LNCaP clone FGC (cell line): ENCODE data around the gene CSNK1G2.
"Not testable (repeated sequence)": the region's sequence is repeated elsewhere in the genome, so short reads cannot be mapped to it uniquely, and the experiment has no call there.

Experiments used
- DNase-seq: peaks from one replicate; pipeline ENCODE4 v3.0.0-alpha.2; 2011; ENCODE audit warnings: low read depth
- H3K4me3 ChIP-seq: 2 replicates; pipeline ENCODE4 v1.5.1; 2011; ENCODE audit warnings: mild to moderate bottlenecking, low read depth, low read length, control low read depth
- TF ChIP-seq, protein P1 (sequence below): IDR thresholded peaks from 2 replicates; pipeline ENCODE4 v1.5.1; 2012; ENCODE audit warnings: mild to moderate bottlenecking; ENCODE audit not compliant: control insufficient read depth, insufficient read depth; ENCODE audit errors: extremely low read depth

CSNK1G2 gene

DNA sequence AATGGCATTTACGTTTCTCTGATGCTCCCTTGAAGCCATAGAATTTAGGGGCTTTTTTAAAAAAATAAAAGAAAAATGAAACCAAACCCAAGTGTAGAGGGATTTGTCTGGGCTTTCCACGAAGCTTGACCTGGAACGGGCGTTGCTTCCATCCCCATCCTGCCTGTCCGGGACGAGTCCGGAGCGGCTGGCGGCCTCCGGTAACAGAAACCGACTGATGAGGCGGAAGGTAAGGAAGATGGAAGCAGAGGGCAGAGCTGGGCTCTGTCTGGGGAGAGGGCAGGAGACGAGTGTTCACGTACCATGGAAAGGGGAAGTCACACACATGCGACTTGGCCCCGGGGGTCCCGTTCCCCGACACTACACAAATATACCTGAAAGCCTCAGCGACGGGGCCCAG, 40.3 kb downstream of the CSNK1G2 start:
- TF ChIP-seq, protein P1, sequence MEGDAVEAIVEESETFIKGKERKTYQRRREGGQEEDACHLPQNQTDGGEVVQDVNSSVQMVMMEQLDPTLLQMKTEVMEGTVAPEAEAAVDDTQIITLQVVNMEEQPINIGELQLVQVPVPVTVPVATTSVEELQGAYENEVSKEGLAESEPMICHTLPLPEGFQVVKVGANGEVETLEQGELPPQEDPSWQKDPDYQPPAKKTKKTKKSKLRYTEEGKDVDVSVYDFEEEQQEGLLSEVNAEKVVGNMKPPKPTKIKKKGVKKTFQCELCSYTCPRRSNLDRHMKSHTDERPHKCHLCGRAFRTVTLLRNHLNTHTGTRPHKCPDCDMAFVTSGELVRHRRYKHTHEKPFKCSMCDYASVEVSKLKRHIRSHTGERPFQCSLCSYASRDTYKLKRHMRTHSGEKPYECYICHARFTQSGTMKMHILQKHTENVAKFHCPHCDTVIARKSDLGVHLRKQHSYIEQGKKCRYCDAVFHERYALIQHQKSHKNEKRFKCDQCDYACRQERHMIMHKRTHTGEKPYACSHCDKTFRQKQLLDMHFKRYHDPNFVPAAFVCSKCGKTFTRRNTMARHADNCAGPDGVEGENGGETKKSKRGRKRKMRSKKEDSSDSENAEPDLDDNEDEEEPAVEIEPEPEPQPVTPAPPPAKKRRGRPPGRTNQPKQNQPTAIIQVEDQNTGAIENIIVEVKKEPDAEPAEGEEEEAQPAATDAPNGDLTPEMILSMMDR: no peak
- no peak overlapping the region for H3K4me3 ChIP-seq
- no peak for DNase-seq

DNA sequence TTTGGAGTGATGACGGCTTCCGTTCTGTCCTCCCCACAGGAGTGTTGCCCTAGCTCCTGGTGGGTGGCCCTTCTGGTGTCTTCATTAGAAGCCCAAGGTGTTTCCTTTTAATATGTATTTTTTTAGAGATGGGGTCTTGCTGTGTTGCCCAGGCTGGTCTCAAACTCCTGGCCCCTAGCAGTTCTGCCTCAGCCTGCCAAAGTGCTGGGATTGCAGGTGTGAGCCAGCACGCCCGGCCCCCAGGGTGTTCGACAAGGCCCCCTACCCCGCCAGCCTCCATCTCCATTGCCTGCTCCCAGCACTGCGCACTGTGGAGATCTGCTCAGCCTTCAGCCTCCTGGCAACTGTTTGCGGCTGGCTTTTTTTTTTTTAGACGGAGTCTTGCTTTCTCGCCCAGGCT, 43.4 kb downstream of the CSNK1G2 start:
- TF ChIP-seq, protein P1: no peak
- H3K4me3 ChIP-seq: no peak overlapping the region

DNA sequence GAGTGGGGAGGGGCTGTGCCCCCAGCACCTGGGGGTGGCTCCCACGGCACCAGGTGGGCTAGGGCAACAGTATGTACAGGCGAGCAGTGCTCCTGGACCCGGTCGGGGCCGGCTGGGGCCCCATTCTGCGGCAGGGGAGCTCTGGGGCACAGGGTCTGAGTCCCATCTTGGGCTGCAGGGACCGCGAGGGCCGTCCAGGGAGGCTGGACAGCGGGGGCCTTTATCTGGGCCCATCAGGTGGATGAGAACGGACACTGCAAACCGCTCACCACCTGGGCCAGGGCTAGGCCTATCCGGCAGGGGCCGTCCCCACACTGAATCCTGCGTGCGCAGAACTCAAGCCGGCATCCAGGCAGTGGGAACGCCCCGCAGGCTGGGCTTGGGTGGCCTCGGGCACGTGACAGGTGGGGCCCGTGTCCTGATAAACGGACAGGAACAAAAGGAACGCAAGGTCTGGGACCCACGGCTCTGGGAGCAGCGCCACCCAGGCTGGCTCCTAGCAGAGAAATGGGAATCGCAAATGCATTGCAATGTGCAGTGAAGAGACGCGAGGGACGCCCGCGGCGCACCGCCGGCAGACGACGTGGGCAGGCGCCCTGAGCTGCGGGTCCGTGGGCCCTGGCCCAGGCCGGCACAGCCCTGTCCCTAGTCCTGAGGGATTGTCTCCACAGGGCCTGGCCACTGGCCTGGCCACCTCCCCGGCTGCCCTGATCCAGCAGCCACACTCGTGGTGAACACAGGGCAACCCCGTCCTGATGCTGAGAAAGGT, 44.8 kb downstream of the CSNK1G2 start:
- H3K4me3 ChIP-seq: no peak overlapping the region
- DNase-seq: no peak
- TF ChIP-seq, protein P1: no peak

More for the DNA sequence above, 43.4 kb downstream of the CSNK1G2 start:
- DNase-seq: no peak

DNA sequence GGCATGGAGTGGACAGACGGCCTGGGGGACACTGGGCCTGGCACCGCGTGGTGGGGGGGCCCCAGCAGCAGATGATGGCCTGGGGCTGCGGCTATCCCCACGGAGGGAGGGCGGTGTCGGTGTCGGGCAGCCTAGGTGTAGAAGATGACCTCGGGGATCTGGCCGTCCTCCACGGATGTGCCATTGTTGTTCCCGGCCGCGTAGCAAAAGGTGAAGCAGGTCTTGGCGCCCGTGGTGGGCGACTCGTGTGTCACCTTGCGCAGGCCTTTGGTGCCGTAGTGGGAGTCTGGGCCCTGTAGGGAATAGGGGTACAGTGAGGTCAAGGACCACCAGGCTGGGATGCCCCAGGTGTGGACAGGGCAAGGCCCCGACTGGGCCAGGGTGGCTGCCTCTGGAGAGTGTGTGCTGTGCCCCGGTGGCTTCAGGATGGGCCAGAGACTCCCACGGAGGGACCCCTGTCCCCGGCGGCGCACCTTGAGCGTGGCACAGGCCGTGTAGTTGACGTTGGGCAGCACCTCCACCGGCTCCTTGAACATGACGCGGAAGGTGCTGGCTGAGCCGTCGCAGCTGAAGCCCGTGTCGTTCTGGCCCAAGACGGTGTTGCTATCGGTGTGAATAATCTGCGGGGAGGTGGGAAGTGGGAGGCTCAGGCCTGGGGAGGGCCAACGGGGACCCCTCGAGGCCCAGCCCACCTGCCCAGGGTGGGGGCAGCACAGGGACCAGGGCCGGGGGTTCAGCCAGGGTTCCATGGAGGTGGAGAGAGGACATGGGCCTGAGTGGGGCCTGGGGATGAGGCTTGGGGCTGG, 45.6 kb downstream of the CSNK1G2 start:
- TF ChIP-seq, protein P1: no peak
- H3K4me3 ChIP-seq: no peak overlapping the region
- no peak for DNase-seq

DNA sequence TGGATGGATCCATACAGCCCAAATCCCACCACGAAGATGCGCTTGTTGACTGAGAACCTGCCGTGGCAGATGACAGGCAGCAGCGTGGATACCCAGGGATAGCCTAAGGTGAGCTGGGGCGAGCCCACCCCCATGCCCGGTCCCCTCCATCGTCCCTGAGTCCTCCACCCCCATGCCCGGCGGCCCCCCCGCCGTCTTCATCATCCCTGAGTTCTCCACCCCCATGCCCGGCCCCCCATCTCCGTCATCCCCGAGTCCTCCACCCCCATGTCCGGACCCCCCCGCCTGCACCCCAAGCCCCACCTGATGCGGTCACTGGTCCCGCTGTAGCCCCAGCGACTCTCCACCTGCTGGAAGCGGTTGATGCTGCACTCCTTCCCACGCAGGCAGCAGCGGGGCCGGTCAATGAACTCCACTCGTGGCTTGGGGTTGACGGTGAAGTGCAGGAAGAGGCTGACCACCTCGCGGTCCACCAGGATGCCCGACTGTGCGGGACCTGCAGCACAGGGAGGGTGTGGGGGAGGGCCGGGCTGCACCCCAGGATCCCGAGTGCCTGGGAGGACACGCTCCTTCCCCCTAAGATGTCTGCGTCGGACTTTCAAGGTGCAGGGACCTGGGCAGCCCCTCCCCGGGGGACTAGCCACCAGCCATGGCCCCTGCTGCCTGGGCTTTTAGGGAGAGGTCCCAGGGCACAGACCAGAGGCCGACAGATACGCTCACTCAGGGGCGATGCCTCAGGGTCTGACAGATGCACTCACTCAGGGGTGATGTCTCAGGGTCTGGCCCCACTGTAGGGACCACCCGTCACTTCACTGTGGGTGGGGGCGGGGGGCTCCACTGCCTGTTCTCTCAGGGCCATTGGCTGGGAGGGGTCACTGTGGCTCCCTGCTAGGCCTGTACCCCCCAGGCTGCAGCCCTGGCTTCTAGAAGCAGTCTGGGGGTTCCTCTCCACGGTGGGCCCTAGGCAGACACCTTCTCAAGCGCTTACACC, 46.5 kb downstream of the CSNK1G2 start:
- no peak overlapping the region for H3K4me3 ChIP-seq
- no peak for DNase-seq
- TF ChIP-seq, protein P1: no peak

DNA sequence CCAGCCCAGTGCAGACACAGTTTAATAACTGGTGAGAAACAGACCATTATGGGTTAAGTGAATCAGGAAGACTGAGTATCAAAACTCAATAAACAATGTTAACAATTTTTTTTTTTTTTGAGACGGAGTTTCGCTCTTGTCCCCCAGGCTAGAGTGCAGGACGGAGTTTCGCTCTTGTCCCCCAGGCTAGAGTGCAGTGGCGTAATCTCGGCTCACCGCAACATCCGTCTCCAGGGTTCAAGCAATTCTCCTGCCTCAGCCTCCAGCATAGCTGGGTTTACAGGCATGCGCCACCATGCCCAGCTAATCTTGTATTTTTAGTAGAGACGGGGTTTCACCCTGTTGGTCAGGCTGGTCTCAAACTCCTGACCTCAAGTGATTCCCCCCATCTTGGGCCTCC, 47.5 kb downstream of the CSNK1G2 start:
- not testable (repeated sequence) for DNase-seq, H3K4me3 ChIP-seq
